ENCODE data around the gene C1QTNF5.

GRCh38 chr11:119336744-119337469, 3.8 kb downstream of the C1QTNF5 start:
- TF ChIP-seq CTCF (conservative IDR thresholded peaks at IDR 0.05) = no peak
- no peak for TF ChIP-seq ZFX (IDR thresholded peaks at IDR 0.05)
